Measurements from ENCODE around the gene TGFB1I1.
"Not testable (repeated sequence)": the region's sequence is repeated elsewhere in the genome, so short reads cannot be mapped to it uniquely, and the experiment has no call there.

TGFB1I1 gene

GRCh38 chr16:31471875-31472708 lies at the start of gene TGFB1I1:
TSS of gene TGFB1I1 (plus strand) at chr16:31472152. CDS start at chr16:31472189, 37 bp downstream.
- peak; percentile 74 for DNase-seq

GRCh38 chr16:31423241-31423640 lies 48.7 kb upstream of the TGFB1I1 start:
- DNase-seq, result peak; percentile 24

- peak; percentile 35 for DNase-seq
Measured at GRCh38 chr16:31423801-31424200, 48.2 kb upstream of the TGFB1I1 start.

- peak; percentile 35 for DNase-seq
Measured at GRCh38 chr16:31427441-31428278, 44.3 kb upstream of the TGFB1I1 start.

GRCh38 chr16:31428279-31428597 lies 43.7 kb upstream of the TGFB1I1 start, which contains the start of gene COX6A2:
TSS of gene COX6A2 (minus strand) at chr16:31428360. CDS start at chr16:31428325, 35 bp downstream.
- DNase-seq, result no peak

- DNase-seq, result no peak
Measured at GRCh38 chr16:31428638-31429247, 43.2 kb upstream of the TGFB1I1 start.

GRCh38 chr16:31429314-31429713 lies 42.6 kb upstream of the TGFB1I1 start:
- DNase-seq, result no peak

GRCh38 chr16:31429796-31430195 lies 42.2 kb upstream of the TGFB1I1 start:
- DNase-seq, result no peak

- no peak for DNase-seq
Measured at GRCh38 chr16:31430380-31431052, 41.4 kb upstream of the TGFB1I1 start.

GRCh38 chr16:31435341-31436220 lies 36.4 kb upstream of the TGFB1I1 start:
- DNase-seq, result peak; percentile 50

GRCh38 chr16:31436221-31437045 lies 35.5 kb upstream of the TGFB1I1 start:
- DNase-seq, result peak; percentile 45

- no peak for DNase-seq
Measured at GRCh38 chr16:31438414-31438813, 33.5 kb upstream of the TGFB1I1 start.

- DNase-seq, result not testable (repeated sequence)
Measured at GRCh38 chr16:31439023-31439422, 32.9 kb upstream of the TGFB1I1 start.

GRCh38 chr16:31439519-31439918 lies 32.4 kb upstream of the TGFB1I1 start:
- DNase-seq, result no peak

- DNase-seq, result no peak
Measured at GRCh38 chr16:31440516-31441184, 31.3 kb upstream of the TGFB1I1 start.

GRCh38 chr16:31441956-31442355 lies 30.0 kb upstream of the TGFB1I1 start:
- DNase-seq, result no peak

GRCh38 chr16:31445931-31446330 lies 26.0 kb upstream of the TGFB1I1 start:
- DNase-seq, result not testable (repeated sequence)

GRCh38 chr16:31451201-31451600 lies 20.8 kb upstream of the TGFB1I1 start:
- no peak for DNase-seq

- DNase-seq, result peak; percentile 92
Measured at GRCh38 chr16:31451681-31452351, 20.1 kb upstream of the TGFB1I1 start.

Measured in islet precursor cell (in vitro differentiated cells).